Measurements from ENCODE around the gene DIO1. TPM values are rescaled to one million over a fixed set of nuclear protein-coding genes. Genes with fewer than 3 reads are reported as not detected.

The DIO1 gene
- not detected for total RNA-seq
- not detected for total RNA-seq (2013)
- total RNA-seq: 0 to 0.09 (median 0) reads per million in 29 experiments

GRCh38 chr1:53893999-53894636, at the start of gene DIO1:
TSS of gene DIO1 (plus strand) at chr1:53894187. CDS start at chr1:53894211, 24 bp downstream.
- H3K4me3 Mint-ChIP-seq: no peak within 1 kb of the TSS
- POLR2A ChIA-PET: no interaction called here

GRCh38 chr1:53847980-53848379, 46.0 kb upstream of the DIO1 start:
- Mint-ChIP-seq H3K27ac (no peak overlapping the region), H3K4me1 (no peaks in the 10 kb centered on the region), H3K9me3 (no peaks in the 10 kb centered on the region), H3K36me3 (peaks cover 22% of the 10 kb centered on the region), H3K4me3 (no peak overlapping the region), H3K27me3 (no peaks in the 10 kb centered on the region)
- Histone ChIP-seq H3K36me3 (ENCODE audit: control insufficient read depth in 2 of 2, extremely low read depth in 1 of 2, insufficient read depth in 1 of 2, low read length in 1 of 2) (peaks cover 0 to 15% of the 10 kb centered on the region in 2 donors), H3K27ac (ENCODE audit: low read length) (no peak overlapping the region), H3K4me1 (ENCODE audit: control insufficient read depth in 1 of 2, extremely low read depth in 1 of 2, insufficient read depth in 2 of 2, low read length in 2 of 2) (no peaks in the 10 kb centered on the region), H3K9me3 (no peaks in the 10 kb centered on the region), H3K27me3 (replicated peaks in 1 of 2; ENCODE audit: control insufficient read depth in 2 of 2, extremely low read depth in 1 of 2, insufficient read depth in 2 of 2, low read length in 1 of 2) (no peaks in the 10 kb centered on the region), H3K4me3 (ENCODE audit: control insufficient read depth in 1 of 2, extremely low read depth in 1 of 2, low read length in 1 of 2) (no peak overlapping the region)
- ChIA-PET POLR2A (interaction anchor here in 1 of 2 donors (0.5 kb wide), 1 partner anchor 1302 kb away, joined by 9 read pairs; no protein-coding TSS in a partner anchor), CTCF (no interaction called here)
- DNase-seq: no peak
- ATAC-seq (replicated peaks in 1 of 4): no peak
- WGBS (ENCODE audit: insufficient coverage): 96% methylated on average over 5 of the region's 6 CpGs

More at GRCh38 chr1:53893999-53894636, at the start of gene DIO1:
- H3K4me3 ChIP-seq (ENCODE audit: control insufficient read depth in 1 of 2, extremely low read depth in 1 of 2, low read length in 1 of 2): no peak within 1 kb of the TSS
- Mint-ChIP-seq H3K4me1 (peaks cover 16 to 19% (median 16%) of the 10 kb centered on the region in 3 donors), H3K9me3 (no peaks in the 10 kb centered on the region), H3K27me3 (peaks cover 6 to 9% of the 10 kb centered on the region in 2 donors), H3K27ac (no peak within 1 kb of the TSS), H3K36me3 (no peaks in the 10 kb centered on the region)
- H3K4me1 ChIP-seq (ENCODE audit: control insufficient read depth in 1 of 2, extremely low read depth in 1 of 2, insufficient read depth in 2 of 2, low read length in 2 of 2): peaks cover 7 to 8% of the 10 kb centered on the region in 2 experiments
- no peaks in the 10 kb centered on the region for H3K9me3 ChIP-seq
- no peaks in the 10 kb centered on the region for H3K36me3 ChIP-seq (ENCODE audit: control insufficient read depth in 2 of 2, extremely low read depth in 1 of 2, insufficient read depth in 1 of 2, low read length in 1 of 2)
- WGBS (ENCODE audit: insufficient coverage): 72% methylated on average over 5 of the region's 14 CpGs
- no peak for ATAC-seq (replicated peaks in 1 of 4)
- peaks cover 0 to 8% of the 10 kb centered on the region in 2 experiments for H3K27me3 ChIP-seq (replicated peaks in 1 of 2; ENCODE audit: control insufficient read depth in 2 of 2, extremely low read depth in 1 of 2, insufficient read depth in 2 of 2, low read length in 1 of 2)
- H3K27ac ChIP-seq (ENCODE audit: low read length): no peak within 1 kb of the TSS
- no peak for DNase-seq
- CTCF ChIA-PET: no interaction called here

- peaks cover 38% of the 10 kb centered on the region for H3K36me3 Mint-ChIP-seq
- POLR2A ChIA-PET: interaction anchor here in 1 of 2 donors (0.7 kb wide), 1 partner anchor 158 kb away, joined by 8 read pairs; no protein-coding TSS in a partner anchor
- CTCF ChIA-PET: interaction anchor here (0.6 to 1.6 kb wide), 3 partner anchors 9 to 21 kb away, joined by 3 to 7 read pairs (median 3); no protein-coding TSS in a partner anchor
- H3K9me3 ChIP-seq: no peaks in the 10 kb centered on the region
- H3K4me1 ChIP-seq (ENCODE audit: control insufficient read depth in 1 of 2, extremely low read depth in 1 of 2, insufficient read depth in 2 of 2, low read length in 2 of 2): no peaks in the 10 kb centered on the region
- H3K27ac Mint-ChIP-seq: no peak overlapping the region
- no peaks in the 10 kb centered on the region for H3K9me3 Mint-ChIP-seq
- H3K4me1 Mint-ChIP-seq: no peaks in the 10 kb centered on the region
- H3K4me3 Mint-ChIP-seq: no peak overlapping the region
- no peak overlapping the region for H3K27ac ChIP-seq (ENCODE audit: low read length)
- H3K27me3 ChIP-seq (replicated peaks in 1 of 2; ENCODE audit: control insufficient read depth in 2 of 2, extremely low read depth in 1 of 2, insufficient read depth in 2 of 2, low read length in 1 of 2): no peaks in the 10 kb centered on the region
- no peak for ATAC-seq (replicated peaks in 1 of 4)
- no peak overlapping the region for H3K4me3 ChIP-seq (ENCODE audit: control insufficient read depth in 1 of 2, extremely low read depth in 1 of 2, low read length in 1 of 2)
- peaks cover under 1 to 33% of the 10 kb centered on the region in 2 donors for H3K36me3 ChIP-seq (ENCODE audit: control insufficient read depth in 2 of 2, extremely low read depth in 1 of 2, insufficient read depth in 1 of 2, low read length in 1 of 2)
- DNase-seq: no peak
- 93% methylated on average over 6 of the region's 7 CpGs for WGBS (ENCODE audit: insufficient coverage)
- no peaks in the 10 kb centered on the region for H3K27me3 Mint-ChIP-seq
These were observed 43.8 kb upstream of the DIO1 start for GRCh38 chr1:53850082-53850673.

GRCh38 chr1:53851571-53852285, 42.3 kb upstream of the DIO1 start:
- 100% methylated on average over 5 of the region's 9 CpGs for WGBS (ENCODE audit: insufficient coverage)
- no peak overlapping the region for H3K27ac Mint-ChIP-seq
- no peaks in the 10 kb centered on the region for H3K4me1 ChIP-seq (ENCODE audit: control insufficient read depth in 1 of 2, extremely low read depth in 1 of 2, insufficient read depth in 2 of 2, low read length in 2 of 2)

GRCh38 chr1:53860967-53861411, 33.0 kb upstream of the DIO1 start:
- Mint-ChIP-seq H3K9me3 (no peaks in the 10 kb centered on the region), H3K36me3 (peaks cover 24% of the 10 kb centered on the region), H3K4me3 (no peak overlapping the region), H3K4me1 (peaks cover 0 to 14% (median 7%) of the 10 kb centered on the region in 3 donors), H3K27ac (no peak overlapping the region), H3K27me3 (no peaks in the 10 kb centered on the region)
- Histone ChIP-seq H3K4me3 (ENCODE audit: control insufficient read depth in 1 of 2, extremely low read depth in 1 of 2, low read length in 1 of 2) (no peak overlapping the region), H3K9me3 (no peaks in the 10 kb centered on the region), H3K4me1 (ENCODE audit: control insufficient read depth in 1 of 2, extremely low read depth in 1 of 2, insufficient read depth in 2 of 2, low read length in 2 of 2) (no peaks in the 10 kb centered on the region), H3K27ac (ENCODE audit: low read length) (no peak overlapping the region), H3K27me3 (replicated peaks in 1 of 2; ENCODE audit: control insufficient read depth in 2 of 2, extremely low read depth in 1 of 2, insufficient read depth in 2 of 2, low read length in 1 of 2) (no peaks in the 10 kb centered on the region), H3K36me3 (ENCODE audit: control insufficient read depth in 2 of 2, extremely low read depth in 1 of 2, insufficient read depth in 1 of 2, low read length in 1 of 2) (peaks cover 0 to 45% of the 10 kb centered on the region in 2 donors)
- ChIA-PET POLR2A (no interaction called here), CTCF (interaction anchor here (0.6 to 5.6 kb wide), 18 partner anchors 9 to 949 kb away, joined by 3 to 91 read pairs (median 6); partner anchors contain the start of genes IFT25 (in 1 of the 2) and LRRC42 (in 1 of the 2))
- ATAC-seq (replicated peaks in 1 of 4) (peak; percentile 50 to 75 (median 70)), DNase-seq (peak in 34 of 35 experiments; percentile 5 to 78 (median 32))

More at GRCh38 chr1:53851571-53852285, 42.3 kb upstream of the DIO1 start:
- Mint-ChIP-seq H3K4me3 (no peak overlapping the region), H3K27me3 (no peaks in the 10 kb centered on the region), H3K9me3 (no peaks in the 10 kb centered on the region), H3K36me3 (peaks cover 49% of the 10 kb centered on the region), H3K4me1 (no peaks in the 10 kb centered on the region)
- Histone ChIP-seq H3K4me3 (ENCODE audit: control insufficient read depth in 1 of 2, extremely low read depth in 1 of 2, low read length in 1 of 2) (no peak overlapping the region), H3K27me3 (replicated peaks in 1 of 2; ENCODE audit: control insufficient read depth in 2 of 2, extremely low read depth in 1 of 2, insufficient read depth in 2 of 2, low read length in 1 of 2) (no peaks in the 10 kb centered on the region), H3K27ac (ENCODE audit: low read length) (no peak overlapping the region), H3K36me3 (ENCODE audit: control insufficient read depth in 2 of 2, extremely low read depth in 1 of 2, insufficient read depth in 1 of 2, low read length in 1 of 2) (peaks cover 3 to 48% of the 10 kb centered on the region in 2 donors), H3K9me3 (no peaks in the 10 kb centered on the region)
- POLR2A ChIA-PET: interaction anchor here in 1 of 2 donors (0.7 kb wide), 1 partner anchor 1398 kb away, joined by 8 read pairs; no protein-coding TSS in a partner anchor
- ATAC-seq (replicated peaks in 1 of 4): no peak
- no peak for DNase-seq
- CTCF ChIA-PET: interaction anchor here in 1 of 2 donors (0.6 to 1.0 kb wide), 3 partner anchors 9 to 109 kb away, joined by 3 to 4 read pairs (median 3); no protein-coding TSS in a partner anchor

GRCh38 chr1:53862507-53862906, 31.5 kb upstream of the DIO1 start:
- Histone ChIP-seq H3K4me3 (ENCODE audit: control insufficient read depth in 1 of 2, extremely low read depth in 1 of 2, low read length in 1 of 2) (no peak overlapping the region), H3K27me3 (replicated peaks in 1 of 2; ENCODE audit: control insufficient read depth in 2 of 2, extremely low read depth in 1 of 2, insufficient read depth in 2 of 2, low read length in 1 of 2) (no peaks in the 10 kb centered on the region), H3K36me3 (ENCODE audit: control insufficient read depth in 2 of 2, extremely low read depth in 1 of 2, insufficient read depth in 1 of 2, low read length in 1 of 2) (peaks cover 0 to 36% of the 10 kb centered on the region in 2 donors), H3K27ac (ENCODE audit: low read length) (no peak overlapping the region), H3K4me1 (ENCODE audit: control insufficient read depth in 1 of 2, extremely low read depth in 1 of 2, insufficient read depth in 2 of 2, low read length in 2 of 2) (no peaks in the 10 kb centered on the region), H3K9me3 (no peaks in the 10 kb centered on the region)
- H3K4me3 Mint-ChIP-seq: no peak overlapping the region
- peak overlapping the region in 1 of 2 donors; percentile 64 for H3K27ac Mint-ChIP-seq
- WGBS (ENCODE audit: insufficient coverage): 67% methylated on average over 4 of the region's 7 CpGs
- peaks cover 0 to 14% (median 7%) of the 10 kb centered on the region in 3 donors for H3K4me1 Mint-ChIP-seq
- ChIA-PET CTCF (interaction anchor here (0.9 to 5.6 kb wide), 3 partner anchors 83 to 97 kb away, joined by 3 to 91 read pairs (median 13); partner anchors contain the start of genes IFT25 (in 2 of the 2) and LRRC42 (in 1 of the 2)), POLR2A (no interaction called here)
- H3K27me3 Mint-ChIP-seq: no peaks in the 10 kb centered on the region
- no peaks in the 10 kb centered on the region for H3K9me3 Mint-ChIP-seq
- peaks cover 23% of the 10 kb centered on the region for H3K36me3 Mint-ChIP-seq
- ATAC-seq (replicated peaks in 1 of 4) (no peak), DNase-seq (no peak)

All from T-cell (primary cell).